HG03175 (cell line): ENCODE measurements around the gene CYBC1.
"Not testable (repeated sequence)": the region's sequence is repeated elsewhere in the genome, so short reads cannot be mapped to it uniquely, and the experiment has no call there.

Experiments used
- ATAC-seq: cut with Tn5 transposase; IDR thresholded peaks from one replicate; pipeline ENCODE4 v1.9.1; 2021; ENCODE audit warnings: mild to moderate bottlenecking, moderate library complexity; ENCODE audit not compliant: unreplicated experiment

Gene CYBC1

DNA sequence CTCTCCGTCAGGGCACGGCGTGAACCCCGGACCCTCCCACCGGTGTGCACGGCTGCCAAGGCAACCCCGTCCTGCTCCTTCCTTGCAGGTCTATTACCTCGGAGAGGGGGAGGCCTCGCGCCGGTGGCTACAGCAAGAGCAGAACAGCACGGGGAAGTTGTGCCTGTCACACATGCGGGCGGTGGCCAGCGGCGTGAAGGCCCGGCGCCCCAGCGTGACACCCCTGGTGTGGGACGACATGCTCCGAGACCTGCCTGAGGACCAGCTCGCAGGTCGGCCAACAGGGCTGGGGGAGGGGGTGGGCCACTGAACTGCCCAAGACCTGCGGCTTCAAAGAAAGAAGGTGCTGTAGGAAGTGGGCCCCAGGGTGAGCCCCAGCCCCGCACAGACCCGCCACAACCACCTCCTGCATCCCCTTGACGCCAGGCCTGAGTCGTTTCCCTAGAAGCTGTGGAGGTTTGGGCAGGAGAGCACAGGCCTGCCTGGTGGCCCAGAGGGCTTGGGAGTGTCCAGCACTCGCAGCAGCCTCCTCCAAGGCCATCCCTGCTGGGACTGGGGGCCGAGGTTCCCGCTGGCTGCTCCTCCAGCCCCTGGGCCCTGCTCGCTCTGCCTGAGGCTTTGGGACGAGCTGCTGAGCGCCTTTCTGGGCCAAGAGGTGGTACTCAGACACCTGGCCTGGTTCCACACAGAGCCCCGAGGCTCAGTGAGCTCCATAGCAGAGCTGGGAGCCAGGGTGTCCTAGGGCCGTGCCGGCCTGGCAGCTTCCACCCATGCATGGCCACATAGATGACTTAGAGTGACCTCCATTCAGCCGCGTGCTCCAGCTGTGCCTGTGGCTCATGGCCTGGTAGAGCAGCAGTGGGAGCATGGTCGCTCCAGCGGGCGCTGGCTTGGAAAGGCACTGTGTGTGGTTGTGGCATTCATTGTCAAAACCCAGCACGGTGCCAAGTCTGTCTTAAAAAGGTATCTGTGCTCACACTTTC, 14.7 kb downstream of the CYBC1 start:
- ATAC-seq: no peak

DNA sequence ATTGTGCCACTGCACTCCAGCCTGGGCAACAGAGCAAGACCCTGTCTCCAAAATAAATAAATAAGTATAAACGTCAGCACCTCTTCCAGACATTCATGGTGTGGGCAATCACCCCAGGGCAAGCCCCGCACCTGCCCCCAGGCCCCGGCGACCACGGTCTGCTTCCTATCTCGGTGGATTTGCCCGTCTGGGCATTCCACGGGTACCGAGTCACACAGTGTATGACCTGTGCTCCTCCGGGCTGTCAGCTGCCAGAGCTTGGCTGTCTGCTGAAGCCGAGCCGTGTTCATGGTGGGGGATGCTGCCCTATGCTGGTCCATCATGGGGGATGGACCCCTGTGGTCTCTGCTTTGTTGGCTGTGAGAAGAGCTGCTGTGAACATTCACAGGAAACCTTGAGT, 15.4 kb downstream of the CYBC1 start:
- ATAC-seq: no peak

GRCh38 chr17:82434216-82434565, 16.4 kb downstream of the CYBC1 start:
- ATAC-seq: no peak

GRCh38 chr17:82433560-82434215, 16.9 kb downstream of the CYBC1 start:
- no peak for ATAC-seq

DNA sequence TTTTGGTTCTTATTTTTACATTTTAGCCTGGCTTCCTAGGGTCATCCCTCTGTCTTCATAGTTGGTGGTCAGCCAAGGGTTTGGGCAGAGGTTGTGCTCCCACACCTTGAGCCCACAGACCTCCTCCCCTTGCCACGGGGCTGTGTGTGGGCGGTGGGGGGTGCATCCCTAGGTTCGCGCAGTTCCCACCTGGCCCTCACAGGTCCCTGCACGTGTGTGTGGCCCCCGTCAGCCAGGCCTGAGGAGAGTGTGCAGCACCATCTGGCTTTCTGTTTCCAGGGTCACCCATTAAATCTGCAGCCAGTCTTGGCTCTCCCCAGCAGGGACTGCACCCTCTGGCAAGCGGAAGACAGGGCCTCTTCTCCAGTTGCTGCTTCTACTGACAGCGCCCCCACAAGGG, 18.5 kb downstream of the CYBC1 start:
- no peak for ATAC-seq

DNA sequence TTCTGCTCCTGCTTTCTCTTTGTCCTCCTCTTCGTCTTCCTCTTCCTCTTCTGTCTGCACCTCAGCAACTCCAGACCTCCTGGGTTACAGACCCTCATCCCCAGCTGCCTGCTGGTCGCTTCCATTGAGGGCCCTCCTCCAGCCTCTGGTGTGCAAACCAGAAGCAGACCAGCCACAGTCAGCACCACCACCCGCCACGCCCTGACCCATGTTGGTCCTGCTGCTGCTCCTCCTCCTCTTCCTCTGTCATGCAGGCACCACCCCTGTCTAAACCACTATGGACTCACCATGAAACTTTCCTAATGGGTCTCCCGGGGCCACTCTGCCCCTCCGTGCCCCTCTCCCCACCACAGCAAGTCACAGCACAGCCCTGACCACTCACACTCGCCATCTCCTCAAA, 20.7 kb downstream of the CYBC1 start:
- no peak for ATAC-seq

DNA sequence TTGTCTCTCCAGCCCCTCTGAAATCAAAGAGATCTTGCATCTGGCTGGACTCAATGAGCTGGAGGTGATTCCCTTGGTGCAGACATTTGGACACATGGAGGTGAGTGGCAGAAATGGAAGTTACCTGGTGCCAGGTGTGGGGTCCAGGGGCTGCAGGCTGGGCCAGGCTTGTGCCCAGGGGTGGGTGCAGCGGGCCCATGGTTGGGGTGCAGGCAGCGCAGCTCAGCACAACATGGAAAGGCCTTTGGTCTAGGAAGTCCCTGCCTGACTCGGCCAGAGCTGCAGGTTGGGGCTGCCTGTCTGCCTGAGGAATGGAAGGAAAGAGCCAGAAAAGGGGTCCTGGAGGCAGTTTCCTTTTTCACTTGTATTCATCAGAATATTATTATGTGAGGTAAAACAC, 22.0 kb downstream of the CYBC1 start:
- ATAC-seq: no peak

- no peak for ATAC-seq
Measured at GRCh38 chr17:82424863-82425159, 25.7 kb downstream of the CYBC1 start.

DNA sequence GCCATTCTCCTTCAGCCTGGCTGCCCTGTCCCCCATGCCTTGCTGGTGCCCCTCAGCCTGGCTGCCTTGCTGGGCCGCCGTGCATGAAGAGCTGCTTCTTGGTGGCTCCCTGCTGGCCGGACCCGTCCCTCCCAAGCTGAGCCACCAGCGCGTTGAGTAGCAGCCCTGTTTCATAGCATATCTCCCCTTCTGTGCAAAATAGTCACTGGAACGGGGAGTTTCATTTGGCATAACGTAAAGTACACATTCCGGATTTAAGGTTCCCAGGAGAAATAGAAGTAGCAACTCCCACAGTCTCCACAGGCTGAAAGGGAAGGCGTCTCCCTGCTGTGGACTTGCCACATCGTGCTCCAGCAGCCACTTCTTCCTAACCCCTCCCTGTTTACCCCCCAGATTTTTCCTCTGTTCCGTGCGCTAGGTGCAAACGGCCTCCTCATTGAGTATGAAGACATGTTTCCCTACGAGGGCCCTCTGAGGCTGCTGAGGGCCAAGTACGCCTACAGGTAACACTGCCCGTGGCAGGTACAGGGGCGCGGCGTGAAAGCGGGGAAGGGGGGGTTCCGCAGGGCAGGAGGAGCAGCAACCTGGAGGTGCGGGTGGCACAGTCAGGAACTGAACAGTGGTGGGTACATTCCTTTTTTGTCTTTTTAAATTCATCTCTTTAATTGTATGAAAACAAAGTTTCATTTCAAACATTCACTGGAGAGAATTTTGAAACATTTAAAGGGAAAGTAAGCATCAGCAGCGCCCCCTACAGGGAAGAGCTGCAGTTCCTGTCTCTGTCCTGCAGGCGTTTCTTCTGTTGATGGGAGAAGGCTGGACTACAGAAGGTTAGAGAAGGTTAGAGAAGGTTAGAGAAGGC, 26.3 kb downstream of the CYBC1 start:
- no peak for ATAC-seq

- ATAC-seq: no peak
Measured at GRCh38 chr17:82419540-82419939, 31.0 kb downstream of the CYBC1 start.

GRCh38 chr17:82418001-82418986, 32.3 kb downstream of the CYBC1 start, which contains the start of the genes HEXD and OGFOD3:
HEXD (plus strand) TSS chr17:82418347; CDS start chr17:82419800, 1,453 bp downstream.
OGFOD3 (minus strand) TSS chr17:82418586; CDS start chr17:82418485, 101 bp downstream.
- peak; percentile 79 for ATAC-seq

DNA sequence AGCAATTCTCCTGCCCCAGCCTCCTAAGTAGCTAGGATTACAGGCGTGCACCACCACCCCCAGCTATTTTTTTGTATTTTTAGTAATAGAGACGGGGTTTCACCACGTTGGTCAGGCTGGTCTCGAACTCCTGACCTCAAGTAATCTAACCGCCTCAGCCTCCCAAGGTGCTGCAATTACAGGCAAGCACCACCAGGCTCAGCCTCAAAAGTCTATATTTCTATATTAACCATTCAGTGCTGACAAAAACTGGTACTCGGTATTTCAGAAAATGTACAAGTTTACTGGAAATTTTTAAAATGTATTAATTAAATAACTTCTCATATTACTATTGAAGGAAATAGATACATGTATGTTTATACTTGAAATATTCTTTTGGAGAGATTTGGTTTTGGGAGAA, 33.8 kb downstream of the CYBC1 start:
- ATAC-seq: no peak

DNA sequence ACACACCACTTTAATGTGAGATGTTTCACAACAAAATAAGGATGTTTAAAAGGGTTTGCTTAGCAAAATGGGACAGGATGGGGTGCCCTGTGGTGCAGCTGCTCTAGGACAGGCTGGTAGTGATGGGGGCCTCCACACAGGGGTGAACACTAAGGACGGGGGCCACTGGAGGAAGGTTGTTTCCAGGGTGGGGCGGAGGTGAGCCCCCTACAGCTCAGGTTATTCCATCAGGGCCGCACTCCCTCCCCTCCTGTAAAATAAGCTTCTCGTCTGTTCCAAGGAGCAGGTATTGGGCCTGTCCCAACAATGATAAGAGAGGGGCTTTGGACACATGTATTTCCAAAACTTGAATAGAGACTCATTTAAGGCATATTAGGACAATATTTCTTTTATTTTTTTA, 34.3 kb downstream of the CYBC1 start:
- no peak for ATAC-seq

DNA sequence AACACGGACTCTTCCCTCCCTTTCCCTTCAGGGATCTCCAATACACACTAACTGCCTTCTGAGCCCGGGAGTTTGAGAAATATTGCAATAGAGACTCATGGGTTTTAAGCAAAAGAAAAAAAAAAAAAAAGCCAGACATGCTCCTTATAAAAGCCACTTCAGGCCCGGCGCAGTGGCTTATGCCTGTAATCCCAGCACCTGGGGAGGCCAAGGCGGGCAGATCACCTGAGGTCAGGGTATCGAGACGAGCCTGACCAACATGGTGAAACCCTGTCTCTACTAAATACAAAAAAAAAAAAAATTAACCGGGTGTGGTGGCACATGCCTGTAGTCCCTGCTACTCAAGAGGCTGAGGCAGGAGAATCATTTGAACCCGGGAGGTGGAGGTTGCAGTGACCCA, 34.8 kb downstream of the CYBC1 start:
- no peak for ATAC-seq

DNA sequence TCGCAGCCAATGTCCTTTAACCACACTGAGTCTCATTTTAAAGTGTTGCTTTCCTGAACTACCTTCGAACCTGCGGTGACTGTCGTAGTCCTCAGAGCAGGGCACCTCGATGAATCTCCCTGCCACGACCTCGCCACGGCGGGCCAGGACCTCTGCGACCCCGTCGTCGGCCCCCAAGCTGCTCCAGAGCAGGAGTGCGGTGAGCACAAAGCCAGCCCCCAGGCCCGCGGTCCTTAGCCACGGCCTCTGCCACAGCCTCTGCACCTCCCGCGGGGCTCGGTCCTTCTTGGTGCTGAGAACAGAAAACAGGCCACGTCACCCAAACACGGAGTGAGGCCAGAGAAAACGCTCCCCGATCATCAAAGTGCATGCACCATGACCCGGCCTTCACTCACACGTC, 35.2 kb downstream of the CYBC1 start:
- ATAC-seq: no peak

- ATAC-seq: no peak
Measured at GRCh38 chr17:82414548-82415281, 35.8 kb downstream of the CYBC1 start.

DNA sequence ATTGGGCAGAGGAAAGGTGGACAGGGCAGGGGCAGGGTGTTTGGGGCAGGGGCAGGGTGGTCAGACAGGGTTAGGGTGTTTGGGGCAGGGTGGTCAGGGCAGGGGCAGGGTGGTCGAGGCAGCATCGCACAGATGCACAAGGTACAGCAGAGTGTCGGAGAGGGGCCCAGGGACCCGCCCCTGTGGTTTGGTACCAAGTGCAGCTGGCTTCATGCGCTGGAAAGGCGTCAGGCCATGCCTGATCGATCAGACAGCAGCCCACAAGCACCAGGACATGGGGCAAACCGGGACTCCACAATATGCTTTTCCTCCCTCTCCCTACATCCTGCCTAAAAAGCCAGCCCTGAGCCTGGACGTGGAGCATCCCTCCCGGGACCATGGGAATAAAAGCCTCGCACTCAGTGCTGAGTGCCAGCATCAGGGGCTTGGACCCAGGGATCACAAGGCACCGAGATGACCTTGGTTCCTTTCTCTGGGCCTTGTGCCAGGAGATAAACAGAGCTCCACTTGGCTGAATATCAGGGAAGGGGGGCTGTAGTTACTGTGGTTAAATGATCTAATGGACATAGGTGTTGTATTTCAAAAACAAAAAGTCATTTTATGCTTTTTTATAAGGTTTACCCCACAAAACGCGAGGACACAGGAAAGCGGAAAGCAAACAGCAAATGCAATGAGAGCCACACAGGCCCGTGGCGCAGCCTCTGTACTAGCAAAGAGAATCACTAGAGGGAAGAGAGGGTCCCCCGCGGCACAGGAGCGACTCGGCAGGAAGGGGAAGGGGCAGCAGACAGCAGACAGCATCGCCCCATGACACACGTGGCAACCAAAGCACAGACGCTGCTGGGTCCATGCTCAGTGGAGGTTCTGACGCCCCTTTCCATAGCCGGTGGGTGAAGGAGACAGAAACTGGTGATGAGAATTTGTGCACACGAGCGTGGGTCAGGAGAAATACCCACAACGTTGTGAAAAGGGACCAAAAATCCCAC, 37.7 kb downstream of the CYBC1 start:
- no peak for ATAC-seq

DNA sequence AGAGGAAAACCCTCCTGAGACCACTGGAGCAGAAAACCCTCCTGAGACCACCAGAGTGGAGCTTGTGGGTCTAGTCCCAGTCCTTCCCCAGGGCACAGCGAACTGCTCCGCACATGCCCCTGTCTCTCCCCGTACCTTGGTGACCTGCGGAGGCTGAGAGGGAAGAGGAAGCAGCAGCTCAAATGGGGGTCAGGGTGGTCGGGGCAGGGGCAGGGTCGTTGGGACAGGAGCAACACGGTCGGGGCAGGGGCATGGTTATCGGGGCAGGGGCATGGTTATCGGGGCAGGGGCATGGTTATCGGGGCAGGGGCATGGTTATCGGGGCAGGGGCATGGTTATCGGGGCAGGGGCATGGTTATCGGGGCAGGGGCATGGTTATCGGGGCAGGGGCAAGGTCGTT, 38.5 kb downstream of the CYBC1 start:
- ATAC-seq: not testable (repeated sequence)
